HG03097 (cell line): Measurements from ENCODE around the gene LY6G5C.

Experiments
- ATAC-seq: cut with Tn5 transposase; IDR thresholded peaks from one replicate; pipeline ENCODE4 v1.9.1; 2021; ENCODE audit not compliant: unreplicated experiment, low FRiP score

LY6G5C gene

GRCh38 chr6:31642798-31643570 lies 37.9 kb downstream of the LY6G5C start:
- no peak for ATAC-seq

- ATAC-seq = no peak
Observed at GRCh38 chr6:31641370-31641769, 39.5 kb downstream of the LY6G5C start.

GRCh38 chr6:31640612-31641011 lies 40.3 kb downstream of the LY6G5C start:
- ATAC-seq = no peak

GRCh38 chr6:31639449-31639861 lies 41.4 kb downstream of the LY6G5C start:
- ATAC-seq = no peak

- ATAC-seq = no peak
Observed at GRCh38 chr6:31639043-31639442, 41.8 kb downstream of the LY6G5C start.

- ATAC-seq = no peak
Observed at GRCh38 chr6:31636698-31637596, 43.9 kb downstream of the LY6G5C start.

GRCh38 chr6:31634969-31635575 lies 45.8 kb downstream of the LY6G5C start:
- no peak for ATAC-seq

GRCh38 chr6:31634131-31634530 lies 46.7 kb downstream of the LY6G5C start:
- no peak for ATAC-seq

GRCh38 chr6:31633447-31633846 lies 47.4 kb downstream of the LY6G5C start:
- no peak for ATAC-seq

- ATAC-seq = no peak
Observed at GRCh38 chr6:31632279-31632946, 48.5 kb downstream of the LY6G5C start.

GRCh38 chr6:31631681-31632278 lies 49.1 kb downstream of the LY6G5C start:
- no peak for ATAC-seq

GRCh38 chr6:31631209-31631608 lies 49.7 kb downstream of the LY6G5C start:
- no peak for ATAC-seq

- ATAC-seq = no peak
Observed at GRCh38 chr6:31630177-31630934, 50.5 kb downstream of the LY6G5C start.

- no peak for ATAC-seq
Observed at GRCh38 chr6:31629014-31629413, 51.9 kb downstream of the LY6G5C start.

GRCh38 chr6:31627690-31628287 lies 53.1 kb downstream of the LY6G5C start:
- no peak for ATAC-seq

- ATAC-seq = no peak
Observed at GRCh38 chr6:31626952-31627351, 53.9 kb downstream of the LY6G5C start.
